GM19463 (cell line): Measurements from ENCODE around the gene RPL36A.

Experiments used
- ATAC-seq: cut with Tn5 transposase; IDR thresholded peaks from one replicate; pipeline ENCODE4 v1.9.1; 2021; ENCODE audit warnings: mild to moderate bottlenecking, moderate library complexity; ENCODE audit not compliant: unreplicated experiment

The RPL36A gene

DNA sequence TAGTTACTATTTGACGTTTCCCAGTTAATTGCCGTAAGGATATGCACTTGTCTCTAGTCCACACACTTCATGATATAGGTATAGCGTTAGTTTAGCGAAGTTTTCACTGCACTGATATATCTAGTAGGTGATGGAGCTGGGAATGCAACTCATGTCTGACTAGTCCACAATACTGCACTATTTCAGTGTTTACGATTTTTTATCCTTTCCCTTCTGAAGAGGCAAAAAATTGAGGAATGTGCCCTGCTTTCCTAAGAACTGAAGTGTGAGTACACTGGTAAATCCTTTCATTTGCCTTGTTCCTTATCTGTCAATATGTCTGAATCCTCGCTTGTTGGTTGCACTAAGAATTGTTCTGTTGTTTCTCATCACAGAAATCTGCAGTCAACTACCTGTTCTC, 1.0 kb downstream of the RPL36A start:
- ATAC-seq, result no peak

DNA sequence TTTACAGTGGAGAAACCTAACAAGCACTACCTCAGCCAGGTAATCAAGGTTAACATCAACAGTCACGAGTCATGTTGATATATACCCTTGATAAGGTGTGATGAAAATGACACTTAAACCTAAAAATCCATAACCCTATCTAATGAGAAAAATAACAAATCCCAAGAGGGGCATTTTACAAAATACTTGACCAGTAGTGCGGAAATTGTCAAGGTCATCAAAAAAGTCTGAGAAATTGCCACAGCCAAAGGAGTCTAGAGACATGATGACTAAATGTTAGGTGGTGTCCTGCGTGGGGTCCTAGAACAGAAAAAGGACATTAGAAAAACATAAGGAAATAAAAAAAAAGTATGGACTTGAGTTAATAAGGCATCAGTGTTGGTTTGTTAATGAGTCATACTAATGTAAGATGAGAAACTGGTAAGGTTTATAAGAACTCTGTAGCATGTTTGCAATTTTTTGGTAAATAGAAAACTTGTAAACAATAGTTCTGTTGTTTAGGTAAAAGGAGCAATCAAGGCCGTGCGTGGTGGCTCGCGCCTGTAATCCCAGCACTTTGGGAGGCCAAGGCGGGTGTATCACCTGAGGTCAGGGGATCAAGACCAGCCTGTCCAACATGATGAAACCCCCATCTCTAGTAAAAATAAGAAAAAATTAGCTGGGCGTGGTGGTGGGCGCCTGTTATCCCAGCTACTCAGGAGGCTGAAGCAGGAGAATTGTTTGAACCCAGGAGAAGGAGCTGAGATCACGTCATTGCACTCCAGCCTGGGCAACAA, 2.9 kb downstream of the RPL36A start:
- no peak for ATAC-seq

GRCh38 chrX:101394372-101394771, 3.6 kb downstream of the RPL36A start:
- no peak for ATAC-seq

DNA sequence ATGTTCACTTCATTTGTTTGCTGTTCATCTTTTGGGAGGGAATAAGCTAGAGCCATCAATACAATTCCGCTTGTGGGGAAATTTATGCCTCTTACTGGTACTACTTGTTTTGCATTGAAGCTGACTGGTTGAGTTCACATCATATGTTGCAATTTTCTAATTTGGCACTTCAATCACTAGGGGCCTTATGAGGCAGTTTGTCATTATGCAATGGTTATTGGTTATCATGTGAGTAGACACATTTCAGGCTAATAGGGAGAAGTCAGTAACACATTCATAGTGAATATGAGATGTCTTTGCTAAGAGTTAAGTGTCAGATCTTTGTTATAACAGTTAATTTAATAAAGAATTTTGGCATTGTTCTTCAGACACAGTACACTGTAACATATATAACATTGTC, 5.0 kb downstream of the RPL36A start:
- no peak for ATAC-seq

DNA sequence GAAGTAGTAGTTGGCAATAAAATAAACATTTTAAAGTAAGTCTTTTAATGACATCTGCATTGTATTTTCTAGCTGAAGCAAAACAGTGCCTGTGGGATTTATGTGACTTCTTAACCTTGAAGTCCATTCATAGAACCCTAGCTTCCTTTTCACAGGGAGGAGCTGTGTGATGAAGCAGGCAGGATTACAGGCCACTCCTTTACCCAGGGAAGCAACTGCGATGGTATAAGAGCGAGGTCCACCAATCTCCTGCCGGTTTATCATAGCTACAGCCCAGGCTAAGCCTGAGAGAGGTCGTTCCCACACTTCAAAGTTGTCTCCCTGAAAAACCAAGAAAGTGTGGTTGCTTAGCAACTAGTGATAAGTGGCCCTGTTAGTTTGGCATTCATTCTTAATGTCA, 7.0 kb downstream of the RPL36A start:
- ATAC-seq, result no peak

DNA sequence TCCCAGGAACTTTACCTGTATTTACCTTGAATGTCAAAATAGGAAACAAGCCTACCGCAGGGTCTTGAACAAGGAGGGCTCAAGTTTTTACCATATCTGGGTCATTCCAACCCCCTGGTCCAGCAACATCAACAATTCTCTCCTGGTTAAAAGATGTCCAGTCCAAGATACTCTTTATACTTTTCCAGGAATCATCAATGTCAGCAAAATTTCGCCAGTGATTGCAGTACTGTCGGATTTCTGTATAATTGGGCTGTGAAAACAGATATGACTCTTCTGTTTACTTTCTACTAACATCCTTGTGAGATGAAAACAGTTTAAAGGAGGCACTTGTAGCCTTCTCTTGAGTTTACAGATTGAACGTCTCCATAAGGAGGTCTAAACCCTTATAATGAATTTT, 7.9 kb downstream of the RPL36A start:
- ATAC-seq, result no peak

DNA sequence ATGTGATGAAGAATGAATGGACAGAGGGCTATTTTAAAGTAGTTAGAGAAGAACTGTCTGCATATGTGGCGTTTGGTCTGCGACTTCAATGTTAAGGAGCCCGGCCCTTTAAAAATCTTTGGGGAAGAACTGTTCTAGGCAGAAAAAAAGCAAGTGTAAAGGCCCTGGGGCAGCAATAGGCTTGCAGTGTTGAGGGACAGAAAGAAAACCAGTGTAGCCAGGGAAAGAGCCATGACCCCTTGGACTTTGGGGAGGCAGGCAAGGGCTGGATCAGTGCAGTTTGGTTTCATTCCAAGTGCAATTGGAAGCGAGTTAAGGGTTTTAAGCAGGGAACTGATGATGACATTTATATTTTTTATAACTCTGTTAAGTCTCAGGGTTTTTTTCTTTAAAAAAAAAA, 9.0 kb downstream of the RPL36A start:
- ATAC-seq, result no peak

DNA sequence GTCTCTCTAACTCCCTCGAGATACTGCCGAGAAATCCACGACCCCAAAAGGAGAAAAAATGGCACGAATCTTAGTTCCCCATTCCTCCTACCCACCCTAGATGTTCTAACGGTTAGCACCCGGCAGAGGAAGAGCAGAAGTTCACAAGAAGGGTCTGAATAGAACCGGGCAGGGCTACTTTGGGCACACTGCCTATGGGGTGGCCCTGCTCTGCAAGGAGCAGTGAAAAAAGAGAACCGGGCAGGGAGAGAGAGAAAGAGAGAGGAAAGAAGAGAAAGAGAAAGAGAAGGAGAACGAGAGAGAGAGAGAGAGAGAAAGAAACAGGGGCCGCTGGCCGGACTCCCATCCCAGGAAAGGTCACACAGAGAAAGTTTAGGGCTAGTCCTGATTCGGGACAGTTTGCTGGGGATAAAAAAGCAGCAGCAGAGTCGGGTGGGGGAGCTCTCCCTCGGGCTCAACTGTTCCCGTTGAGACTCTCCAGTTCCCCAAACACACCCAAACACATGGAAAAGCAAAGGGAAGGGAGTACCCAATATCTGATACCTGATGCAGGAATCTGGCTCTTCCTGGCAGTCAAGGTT, 16.4 kb downstream of the RPL36A start:
- ATAC-seq, result no peak

DNA sequence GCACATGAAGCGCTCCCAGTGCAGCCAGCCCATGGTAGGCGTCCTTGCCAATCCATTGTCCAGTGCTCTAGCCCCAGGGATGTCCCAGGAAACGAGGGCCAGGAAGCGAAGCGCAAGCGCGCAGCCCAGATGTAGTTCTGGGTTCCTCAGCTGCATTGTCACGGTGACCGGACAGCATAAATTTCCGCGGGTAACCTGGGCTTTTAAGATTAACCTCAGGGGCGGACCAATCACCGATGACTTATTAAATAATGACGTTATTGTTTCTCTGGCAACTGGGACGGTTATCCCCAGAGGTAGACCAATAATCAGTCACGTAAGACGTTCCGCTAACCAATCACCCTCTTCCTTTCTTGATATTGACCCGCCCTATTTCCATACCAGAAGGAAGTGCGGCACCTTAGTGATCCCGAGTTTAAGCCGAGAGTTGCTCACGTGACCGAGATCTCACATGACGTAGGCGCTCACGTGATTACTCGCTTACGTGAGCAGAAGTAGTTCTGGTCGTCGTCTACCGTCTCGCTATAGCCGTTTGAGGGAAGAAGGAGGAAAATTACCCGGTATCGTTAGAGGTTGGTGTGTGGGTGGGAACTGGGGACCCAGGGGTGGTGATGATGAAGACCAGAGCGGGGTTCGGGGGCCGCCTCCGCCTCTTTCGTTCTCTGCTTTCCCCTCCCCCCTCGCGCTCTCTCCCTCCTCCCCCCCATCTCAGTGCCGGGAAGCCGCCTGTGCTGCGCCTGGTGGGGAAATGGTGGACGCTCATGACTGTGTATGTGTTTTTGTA, 17.1 kb downstream of the RPL36A start, which contains the start of the genes GLA and HNRNPH2:
GLA (minus strand) TSS at position 178 of the 784 bp plus-strand sequence; CDS start at position 156, 22 bp downstream.
HNRNPH2 (plus strand) TSS at position 475 of the 784 bp plus-strand sequence. CDS start 3,767 bp downstream, outside the sequence.
- ATAC-seq, result peak; percentile 89

DNA sequence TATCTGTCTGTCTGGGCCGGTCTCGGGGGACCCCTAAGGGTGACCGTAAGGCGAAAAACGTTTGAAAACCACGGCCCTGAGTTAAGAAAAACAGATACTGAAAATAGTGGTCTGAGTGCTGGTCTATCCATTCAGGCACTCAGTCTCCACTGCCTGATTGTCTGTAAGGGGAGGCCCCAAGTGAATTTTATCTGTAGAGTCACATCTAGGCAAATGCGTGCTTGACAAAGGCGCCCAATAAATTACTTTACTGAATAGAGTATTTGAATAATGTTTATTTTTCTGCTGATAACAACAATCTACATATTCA, 17.7 kb downstream of the RPL36A start:
- no peak for ATAC-seq

GRCh38 chrX:101409043-101409442, 18.2 kb downstream of the RPL36A start:
- ATAC-seq, result no peak

DNA sequence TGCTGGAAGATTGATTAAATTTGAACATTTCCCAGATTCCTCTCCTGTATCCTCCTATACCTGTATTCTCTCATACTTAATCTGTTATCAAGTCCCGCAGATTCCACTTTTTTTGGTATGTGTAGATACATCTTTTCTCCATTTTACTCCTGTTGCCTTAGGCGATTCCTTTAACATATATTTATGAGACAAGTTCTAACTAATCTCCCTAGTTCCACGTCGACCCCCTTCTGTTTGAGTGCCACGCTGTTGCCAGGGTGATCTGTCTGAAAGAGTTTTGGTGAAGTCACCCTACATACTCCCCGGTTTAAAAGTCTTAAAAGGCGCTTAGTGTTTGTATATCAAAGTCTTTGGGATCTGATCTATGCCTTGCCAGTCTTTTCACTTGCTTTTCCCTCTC, 19.6 kb downstream of the RPL36A start:
- no peak for ATAC-seq

- no peak for ATAC-seq
Measured at GRCh38 chrX:101411984-101412383, 21.2 kb downstream of the RPL36A start.

- ATAC-seq, result peak; percentile 51
Measured at GRCh38 chrX:101415180-101416145, 24.7 kb downstream of the RPL36A start.

- ATAC-seq, result no peak
Measured at GRCh38 chrX:101416691-101417090, 25.9 kb downstream of the RPL36A start.

DNA sequence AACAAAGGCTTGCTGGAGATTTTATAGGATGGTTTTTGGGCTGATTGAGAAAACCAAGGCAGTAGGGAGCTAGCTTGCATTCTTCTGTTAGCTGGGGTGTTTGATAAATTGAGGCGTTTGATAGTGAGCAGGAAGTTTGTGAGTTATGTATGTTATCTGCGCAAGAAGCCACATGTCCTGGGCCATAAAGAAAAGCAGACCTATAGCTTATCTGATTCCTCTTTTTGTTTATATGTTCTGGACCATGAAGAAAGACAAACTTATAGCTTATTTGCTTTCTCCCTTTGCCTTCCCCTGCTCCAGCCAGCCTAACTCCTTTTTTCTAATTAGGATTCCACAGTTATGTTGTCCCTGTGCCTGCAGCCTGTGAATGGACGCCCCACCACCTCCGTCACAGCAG, 26.4 kb downstream of the RPL36A start:
- ATAC-seq, result no peak

GRCh38 chrX:101417981-101418841, 27.4 kb downstream of the RPL36A start:
- peak; percentile 44 for ATAC-seq

DNA sequence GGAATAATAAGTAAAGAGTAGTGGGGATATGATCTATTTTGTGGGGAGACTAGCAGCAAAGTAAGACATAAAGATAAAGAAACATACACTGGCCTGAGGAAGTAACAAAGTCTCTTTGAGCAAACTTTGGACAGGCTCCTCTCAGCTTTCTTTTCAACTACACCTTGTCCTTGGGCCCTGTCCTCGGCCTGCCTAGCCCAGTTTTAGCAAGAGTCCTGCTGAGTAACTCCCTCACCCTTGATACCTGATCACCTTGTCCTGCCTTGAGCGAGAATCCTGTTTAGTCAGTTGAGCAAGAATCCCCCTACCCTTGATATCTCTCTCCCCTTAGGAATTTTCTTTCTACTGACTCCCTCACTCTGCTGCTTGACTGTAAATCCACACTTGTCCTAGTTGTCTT, 28.7 kb downstream of the RPL36A start:
- no peak for ATAC-seq

- ATAC-seq, result no peak
Measured at GRCh38 chrX:101427954-101428353, 37.1 kb downstream of the RPL36A start.

DNA sequence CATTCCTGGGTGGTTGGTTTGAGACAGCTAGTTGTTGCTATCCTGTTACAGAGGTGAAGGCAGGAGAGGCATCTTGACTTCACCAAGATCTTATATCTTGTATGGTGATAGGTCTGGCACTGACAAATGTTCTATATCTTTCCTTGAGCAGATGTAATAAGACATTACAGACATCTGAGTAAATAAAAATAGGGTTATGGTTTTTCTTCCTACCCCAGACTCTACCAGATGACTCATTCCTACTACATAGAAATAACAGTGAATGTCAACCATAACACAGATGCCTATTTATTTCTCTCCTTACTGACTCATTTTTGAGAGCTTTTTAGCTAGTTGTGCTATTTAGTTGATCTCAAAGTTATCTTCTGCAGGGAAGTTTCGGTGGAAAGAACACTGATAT, 39.1 kb downstream of the RPL36A start:
- ATAC-seq, result peak; percentile 50
